GM23248 (cell line): ENCODE data around the gene CSTPP1.

Experiments
- EZH2 ChIP-seq: fragments of 200-600 bp; sonication (generic); IDR thresholded peaks from 2 replicates; pipeline ENCODE4 v1.6.1; 2018; ENCODE audit warnings: antibody characterized with exemption, mild to moderate bottlenecking; ENCODE audit not compliant: insufficient read depth, poor library complexity, severe bottlenecking
- EZH2phosphoT487 ChIP-seq: fragments of 200-600 bp; sonication (generic); IDR thresholded peaks from 2 replicates; pipeline ENCODE4 v1.6.1; 2018; ENCODE audit warnings: antibody characterized with exemption, moderate library complexity, mild to moderate bottlenecking, low read depth; ENCODE audit not compliant: insufficient read depth

- TF ChIP-seq EZH2phosphoT487 (no peak), EZH2 (no peak)
Observed at GRCh38 chr11:47143322-47143721, 206.8 kb downstream of the CSTPP1 start.
